HPDE6-E6E7 (cell line): ENCODE data around the gene FSTL4.

ENCODE experiments used
- DNase-seq: peaks from one replicate; pipeline ENCODE4 v3.0.0; 2011; ENCODE audit warnings: missing footprints; ENCODE audit errors: extremely low spot score

Gene FSTL4

DNA sequence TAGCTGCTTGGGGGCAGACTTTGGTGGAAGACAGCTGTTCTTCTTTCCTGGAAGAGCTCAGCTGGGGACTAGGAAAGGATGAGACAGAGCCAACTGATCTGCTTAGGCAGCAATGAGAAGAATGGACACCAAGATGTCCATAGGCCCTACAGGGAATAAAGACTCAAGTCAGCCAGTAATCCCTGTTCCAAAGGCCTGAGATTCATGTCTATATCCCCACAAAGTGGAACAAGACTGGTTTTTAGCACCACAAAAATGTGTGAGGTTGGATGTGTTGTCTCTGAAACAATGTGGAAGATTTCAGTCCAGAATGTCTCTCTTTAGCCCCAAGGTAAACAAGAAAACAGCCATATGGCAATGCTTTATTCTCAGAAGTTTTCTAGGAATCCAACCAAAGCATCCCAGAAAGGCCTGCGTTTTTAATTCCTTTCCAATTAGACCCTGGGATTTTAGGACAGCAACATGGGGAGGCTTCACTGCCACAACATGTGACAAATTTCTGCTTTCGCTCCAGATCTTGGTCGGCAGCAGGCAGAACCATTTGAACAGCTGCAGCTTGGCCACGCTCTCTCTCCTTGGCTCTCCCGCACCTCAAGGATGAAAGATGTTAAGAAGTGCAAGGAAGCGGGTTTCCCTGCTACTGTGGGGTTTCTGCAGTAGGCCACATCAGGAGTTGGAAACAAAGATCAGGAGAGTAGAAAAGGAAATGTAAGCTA lies 245.1 kb downstream of the FSTL4 start:
- DNase-seq, result no peak

DNA sequence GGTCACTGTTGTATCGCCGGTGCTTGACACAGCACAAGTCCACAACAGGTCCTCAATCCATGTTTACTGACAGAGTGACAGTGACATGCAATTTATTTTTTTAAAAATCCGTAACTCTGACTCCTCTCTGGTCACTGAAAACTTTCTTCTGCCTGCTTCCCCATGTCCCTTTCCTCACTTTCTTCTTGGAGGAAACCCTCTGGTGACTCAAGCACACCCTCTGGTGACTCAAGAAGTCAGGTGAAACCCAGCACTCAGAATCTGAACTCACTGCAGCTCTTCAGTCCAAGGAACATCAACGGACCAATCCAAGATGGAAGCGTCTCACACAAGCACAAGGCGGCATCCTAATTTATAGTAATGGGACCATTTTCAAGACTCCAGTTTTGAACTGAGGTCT lies 245.9 kb downstream of the FSTL4 start:
- no peak for DNase-seq

DNA sequence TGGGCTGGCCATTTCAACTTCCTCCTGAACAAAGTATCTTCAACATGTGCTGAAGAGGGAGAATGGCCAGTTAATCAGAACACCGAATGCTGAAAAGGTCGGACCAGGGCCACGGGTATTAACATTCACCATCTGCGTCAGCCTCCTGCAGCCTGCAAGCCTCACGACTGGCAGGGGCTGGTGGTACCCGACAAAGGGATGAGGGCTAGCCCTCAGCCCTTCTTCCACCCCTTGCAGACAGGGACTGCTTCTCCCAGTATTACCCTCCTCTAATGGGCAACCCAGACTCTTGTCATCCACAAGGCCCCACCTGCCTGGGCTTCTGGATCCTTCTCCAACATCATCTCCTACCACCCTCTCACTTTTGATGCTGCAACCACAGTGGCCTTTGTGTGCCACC lies 246.6 kb downstream of the FSTL4 start:
- no peak for DNase-seq

DNA sequence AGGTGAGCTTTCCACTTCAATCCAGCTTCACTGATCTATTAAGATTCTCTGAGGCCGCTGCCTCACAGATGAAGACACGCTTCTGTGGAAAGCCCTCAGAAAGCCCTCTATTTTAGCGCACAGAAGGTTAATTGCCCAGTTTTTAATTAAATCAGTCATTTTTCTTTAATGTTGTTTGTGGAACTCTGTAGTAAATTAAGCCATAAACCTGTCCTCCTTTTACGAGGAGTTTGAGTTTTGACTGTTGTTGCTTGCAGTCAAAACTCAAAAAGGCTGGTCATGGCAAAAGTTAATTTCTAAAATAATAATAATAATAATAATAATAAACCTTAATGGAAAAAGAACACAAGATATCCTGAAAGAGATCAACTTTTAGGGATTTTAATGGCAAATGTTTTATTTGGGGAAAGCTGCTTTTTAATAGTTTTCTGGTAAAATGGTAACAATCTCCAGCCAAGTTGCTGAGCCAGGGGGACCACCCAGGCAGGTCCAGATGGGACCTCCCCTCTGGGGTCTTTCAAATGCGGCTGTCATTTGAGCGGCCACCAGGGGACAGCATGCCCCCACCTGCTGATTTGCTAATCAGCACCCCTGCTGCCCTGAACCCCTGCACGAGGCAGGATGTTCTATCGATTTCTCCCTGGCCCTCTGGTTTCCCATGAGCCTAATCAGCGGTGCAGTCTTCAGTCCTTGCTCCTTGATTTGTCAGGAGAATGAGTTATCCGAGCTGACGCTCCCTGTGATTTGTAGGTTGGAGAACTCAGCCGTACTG lies 247.2 kb downstream of the FSTL4 start:
- DNase-seq, result no peak

DNA sequence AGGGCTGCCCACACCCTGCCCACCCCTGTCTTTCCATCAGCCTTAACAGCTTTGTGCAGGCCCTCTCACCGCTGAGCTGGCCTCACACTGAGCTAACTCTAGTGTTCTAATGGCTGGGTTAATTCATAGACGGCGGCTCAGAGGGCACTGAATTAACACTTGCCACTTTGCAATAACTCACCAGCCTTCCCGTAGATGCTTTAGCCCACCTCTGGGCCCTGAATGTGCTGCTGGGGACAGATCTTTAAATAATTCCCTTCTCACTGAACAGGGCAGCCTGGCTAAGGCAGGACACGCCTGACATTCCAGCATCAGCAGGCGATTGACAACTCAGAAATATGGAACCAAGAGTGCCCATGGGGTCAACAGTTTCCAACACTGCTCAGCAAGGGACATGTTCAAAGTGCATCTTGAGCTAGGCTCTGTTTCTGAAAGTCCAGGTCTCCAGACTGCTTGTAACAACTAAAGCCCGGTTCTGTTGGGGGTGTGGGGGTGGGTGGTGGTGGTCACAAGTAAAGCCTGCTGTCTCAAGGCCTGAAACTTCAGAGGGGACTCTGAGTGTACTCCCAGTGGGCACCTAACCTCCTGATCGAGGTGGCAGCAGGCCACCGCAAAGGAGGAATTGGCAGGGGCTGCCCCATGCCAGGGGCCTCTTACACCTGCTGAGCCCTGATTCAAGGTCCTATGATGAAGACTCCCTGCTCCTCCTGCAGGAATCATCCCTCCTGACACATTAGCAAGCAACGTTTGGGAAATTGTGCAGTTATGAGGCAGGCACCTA lies 248.3 kb downstream of the FSTL4 start:
- no peak for DNase-seq

DNA sequence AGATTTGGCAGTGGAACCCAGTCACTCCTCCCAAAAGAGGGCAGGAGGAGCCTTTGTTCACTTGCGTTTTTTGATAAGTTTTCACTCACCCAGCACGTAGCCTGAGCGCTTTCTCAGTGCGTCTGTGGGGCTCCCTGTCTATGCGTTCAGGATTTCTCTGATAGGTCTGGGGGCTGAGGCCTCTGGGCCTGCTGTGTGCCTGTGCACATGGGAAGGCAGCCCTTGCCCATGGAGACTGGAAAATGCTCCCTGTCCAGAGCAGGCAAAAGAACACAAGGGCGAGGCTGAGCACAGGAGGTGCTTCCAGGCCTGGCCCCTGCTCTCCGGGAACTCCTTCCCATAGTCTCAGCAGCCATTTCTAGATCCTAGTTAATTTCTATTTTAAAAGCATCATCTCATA lies 249.9 kb downstream of the FSTL4 start:
- no peak for DNase-seq

DNA sequence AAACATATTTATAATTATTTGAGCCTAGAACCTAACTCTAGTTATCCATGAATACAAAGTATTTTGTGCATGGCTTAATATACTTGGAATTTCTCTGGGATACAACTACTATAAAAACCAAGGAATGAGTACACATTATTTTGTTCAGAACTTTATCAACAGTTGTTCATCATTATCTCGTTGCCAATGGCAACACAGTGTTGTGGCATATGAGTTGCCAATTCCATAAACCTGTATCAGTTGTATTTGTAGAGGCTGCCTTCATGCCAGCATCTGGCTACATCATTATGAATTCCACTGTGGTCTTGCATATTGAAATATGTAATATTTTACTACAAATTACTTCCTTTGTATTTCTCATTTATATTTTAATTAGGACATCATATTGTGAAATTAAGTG lies 250.4 kb downstream of the FSTL4 start:
- no peak for DNase-seq

DNA sequence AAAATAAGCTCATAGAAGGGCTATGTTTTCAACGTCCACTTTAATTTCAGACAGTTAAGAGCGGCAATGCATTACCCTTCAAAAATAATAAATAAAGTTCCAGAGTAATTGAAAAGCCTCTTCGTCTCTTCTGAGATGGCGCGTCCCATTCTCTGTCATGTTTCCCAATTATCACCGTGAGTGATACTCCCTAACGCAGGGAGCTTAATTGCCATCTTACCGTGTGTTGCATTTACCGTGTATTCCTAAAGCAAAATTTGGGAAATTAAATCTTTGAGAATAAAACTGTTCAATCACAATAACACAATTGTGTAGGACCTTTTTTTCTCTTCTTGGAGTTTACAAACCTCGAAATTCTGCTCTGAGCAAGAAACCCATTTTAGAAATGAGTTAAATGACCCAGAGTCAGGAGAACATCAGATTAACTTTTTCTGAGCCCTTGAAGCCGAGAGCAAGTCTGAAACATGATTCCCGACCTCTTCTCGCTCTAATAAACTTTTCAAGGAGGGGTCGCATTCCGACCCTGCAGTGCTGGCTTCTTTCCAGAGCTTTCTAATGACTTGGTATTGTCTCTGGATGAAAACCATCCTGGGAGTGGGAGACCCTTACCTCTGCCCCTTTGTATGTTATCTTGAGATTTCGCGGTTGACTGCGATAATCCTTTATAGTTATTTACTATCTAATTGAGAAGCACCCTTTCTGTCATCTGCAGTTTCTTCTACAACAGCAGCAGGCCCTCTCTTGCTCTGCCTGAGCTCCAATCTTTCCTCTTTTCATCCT lies 251.5 kb downstream of the FSTL4 start:
- no peak for DNase-seq

DNA sequence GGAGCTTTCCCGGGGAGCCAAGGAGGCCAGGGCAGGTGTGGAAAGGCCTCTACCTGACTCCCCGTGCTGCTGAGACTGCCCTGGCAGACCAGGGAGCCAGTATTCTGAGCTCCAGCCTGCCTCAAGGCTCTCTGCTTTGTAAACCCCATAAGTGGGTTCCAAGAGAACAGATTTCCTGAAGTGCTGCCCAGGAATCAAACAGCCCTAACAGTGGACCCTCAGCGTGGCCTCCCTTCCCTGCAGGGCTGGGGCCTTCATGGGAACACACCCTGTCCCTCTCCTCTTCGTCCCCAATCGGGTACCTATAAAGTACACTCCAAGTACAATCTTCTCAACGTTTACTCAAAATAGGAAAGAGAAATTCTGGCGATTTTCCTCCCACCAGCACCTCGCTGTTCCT lies 252.5 kb downstream of the FSTL4 start:
- DNase-seq, result no peak

DNA sequence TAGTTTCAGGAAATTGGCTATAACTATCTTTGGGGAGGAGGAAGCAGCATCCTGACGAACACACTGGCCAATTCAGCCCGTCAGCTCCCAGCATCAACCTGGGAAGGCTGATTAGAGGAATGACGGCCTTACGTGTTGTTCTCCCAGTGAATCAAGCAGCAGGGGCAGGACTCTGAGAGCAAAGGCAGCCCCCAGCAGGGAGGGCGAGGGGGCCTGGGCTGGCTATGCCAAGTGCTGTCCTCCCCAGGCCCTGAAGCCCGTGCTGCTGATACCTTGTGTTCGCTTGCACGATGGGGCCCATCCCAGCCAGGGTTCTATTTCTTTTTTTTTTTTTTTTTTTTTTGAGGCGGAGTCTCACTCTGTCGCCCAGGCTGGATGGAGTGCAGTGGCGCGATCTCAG lies 254.1 kb downstream of the FSTL4 start:
- no peak for DNase-seq

DNA sequence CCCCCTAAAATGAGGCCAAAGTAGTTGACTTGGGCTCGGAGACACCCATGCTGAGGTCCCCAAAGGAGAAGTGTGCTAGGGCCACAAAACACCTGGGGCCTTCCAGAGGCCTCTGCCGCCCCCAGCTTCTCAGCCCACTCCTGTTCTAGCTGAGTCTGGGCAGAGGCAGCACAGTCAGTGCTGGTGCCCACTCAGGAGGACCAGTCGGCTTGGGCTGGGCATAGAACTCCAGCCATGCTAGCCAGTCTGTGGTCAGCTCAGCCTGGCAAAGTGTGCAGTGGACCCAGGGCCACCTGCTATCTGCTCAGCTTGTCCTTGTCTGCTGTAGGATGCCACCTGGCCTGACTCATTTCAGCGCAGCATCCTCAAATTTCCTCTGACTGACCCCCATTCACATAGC lies 254.6 kb downstream of the FSTL4 start:
- no peak for DNase-seq

DNA sequence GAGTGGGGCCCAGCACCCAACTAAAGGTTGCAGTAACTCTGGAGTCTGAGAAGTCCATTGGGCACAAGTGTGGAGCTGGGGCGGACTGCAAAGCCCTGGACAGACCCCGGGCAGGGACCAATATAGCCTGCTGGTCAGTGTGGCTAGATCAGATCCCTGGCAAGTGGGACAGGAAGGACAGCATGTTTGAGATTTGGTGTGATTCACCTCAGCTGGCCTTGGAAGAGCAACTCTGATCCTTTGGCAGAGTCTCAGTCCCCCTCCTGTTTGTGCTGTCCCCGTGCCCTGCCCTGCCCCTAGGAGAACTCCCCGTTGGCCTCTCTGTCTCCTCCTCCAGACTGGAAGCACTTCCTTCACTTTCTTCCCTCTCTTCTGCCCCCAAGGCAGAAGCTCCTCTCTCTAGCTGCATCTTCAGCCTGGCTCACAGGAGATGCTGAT lies 255.3 kb downstream of the FSTL4 start:
- no peak for DNase-seq

DNA sequence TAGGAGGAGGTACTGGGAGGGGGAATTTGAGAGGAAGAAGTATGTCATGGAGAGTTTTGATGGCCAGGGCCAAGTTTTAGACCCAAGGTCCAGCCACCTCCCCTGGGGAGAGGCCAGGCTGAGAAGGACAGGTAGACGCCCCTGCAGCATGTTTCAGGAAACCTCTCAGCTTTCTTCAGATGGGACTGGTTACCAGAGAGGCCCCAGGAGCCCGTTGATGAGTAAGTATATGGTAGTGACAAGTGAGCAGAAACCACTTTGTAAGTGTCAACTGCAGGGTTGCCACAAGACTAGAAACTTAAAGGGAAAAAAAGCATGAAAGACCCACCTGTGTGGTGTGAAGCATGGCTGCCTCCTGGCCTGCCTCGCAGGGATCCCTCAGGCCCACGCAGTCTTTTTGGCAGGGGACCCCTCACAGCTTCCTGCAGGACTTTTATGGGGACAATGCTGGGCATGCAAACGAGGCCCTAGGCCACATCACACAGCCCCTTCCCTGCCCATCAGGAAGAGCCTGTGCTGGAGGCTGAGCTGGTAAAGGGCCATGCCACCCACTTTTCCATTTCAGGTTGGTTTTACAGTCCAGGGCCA lies 255.9 kb downstream of the FSTL4 start:
- DNase-seq, result no peak

DNA sequence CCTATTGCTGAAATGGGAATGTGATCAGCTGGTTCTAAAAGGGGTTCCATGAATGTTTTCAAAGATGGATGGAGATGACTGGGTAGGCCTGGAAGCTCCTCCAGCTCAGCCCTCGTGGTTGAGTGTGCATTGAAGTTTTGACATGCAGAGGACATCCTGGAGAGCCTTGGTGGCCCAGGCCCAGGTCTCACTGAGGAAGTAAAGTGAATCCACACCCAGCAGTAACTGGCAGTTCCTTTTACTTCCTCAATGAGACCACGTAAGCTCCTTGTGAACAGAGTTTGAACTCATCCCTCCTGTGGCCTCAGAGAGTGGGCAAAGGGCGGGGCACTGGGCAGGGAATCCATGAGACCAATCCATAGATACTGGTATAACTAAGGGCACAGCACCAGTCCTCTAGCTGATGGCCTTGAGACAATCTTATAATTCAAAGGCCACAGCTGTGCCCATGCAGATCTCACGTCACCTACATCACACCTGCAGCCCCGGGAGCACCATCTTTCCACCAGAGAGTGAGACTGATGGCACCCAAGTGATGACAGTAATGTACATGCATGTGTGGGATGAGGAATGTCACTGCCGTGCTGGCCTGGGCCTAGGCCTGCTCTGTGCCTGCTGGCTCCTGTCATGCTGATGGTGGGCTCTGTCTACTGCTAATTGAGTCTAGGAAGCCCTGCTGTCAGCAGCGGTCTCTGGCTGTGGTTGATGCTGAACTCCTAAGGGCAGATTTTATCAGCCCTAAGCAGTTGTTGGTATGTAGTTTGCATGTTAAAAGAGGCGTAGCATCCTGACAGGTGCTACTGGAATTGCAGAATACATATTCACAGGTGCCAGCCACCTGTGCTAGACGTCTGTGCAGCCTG lies 257.8 kb downstream of the FSTL4 start:
- no peak for DNase-seq

DNA sequence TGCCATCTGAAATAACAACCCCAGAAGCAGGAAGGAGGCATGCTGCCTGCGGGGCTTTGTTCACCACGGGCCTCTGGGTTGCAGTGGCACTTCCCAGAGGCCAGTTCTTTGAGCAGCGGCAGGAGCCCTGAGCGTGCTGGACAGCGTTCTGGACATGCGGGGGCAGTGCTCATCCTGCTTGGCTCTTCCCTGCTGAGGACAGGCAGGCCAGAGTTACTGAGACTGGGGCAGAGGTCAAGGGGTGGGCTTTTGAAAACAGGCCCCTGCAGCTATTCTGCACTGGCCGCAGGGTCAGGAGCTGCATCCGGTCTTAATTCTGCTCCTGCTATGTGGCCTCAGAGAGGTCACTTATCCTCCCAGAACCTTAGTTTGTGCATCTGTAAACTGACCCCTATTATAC lies 258.6 kb downstream of the FSTL4 start:
- no peak for DNase-seq

DNA sequence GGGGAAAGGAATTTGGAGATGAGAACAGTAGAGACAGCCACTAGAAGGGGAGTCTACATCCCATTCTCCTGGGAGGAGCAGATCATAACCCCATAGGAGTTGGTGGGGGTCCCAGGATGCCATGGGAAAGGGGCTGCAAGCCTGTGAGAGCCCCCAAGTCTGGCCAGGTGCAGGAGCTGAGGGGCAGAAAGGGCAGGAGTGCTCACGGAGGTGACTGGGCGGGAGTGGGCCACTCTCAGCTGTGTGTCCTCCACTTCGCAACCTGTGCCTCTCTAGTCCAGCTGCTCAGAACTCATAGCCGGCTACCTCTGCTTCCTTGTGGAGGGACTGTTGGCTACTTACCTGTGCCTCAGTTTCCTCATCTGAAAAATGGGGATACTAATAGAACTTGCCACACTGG lies 263.9 kb downstream of the FSTL4 start:
- DNase-seq, result no peak

DNA sequence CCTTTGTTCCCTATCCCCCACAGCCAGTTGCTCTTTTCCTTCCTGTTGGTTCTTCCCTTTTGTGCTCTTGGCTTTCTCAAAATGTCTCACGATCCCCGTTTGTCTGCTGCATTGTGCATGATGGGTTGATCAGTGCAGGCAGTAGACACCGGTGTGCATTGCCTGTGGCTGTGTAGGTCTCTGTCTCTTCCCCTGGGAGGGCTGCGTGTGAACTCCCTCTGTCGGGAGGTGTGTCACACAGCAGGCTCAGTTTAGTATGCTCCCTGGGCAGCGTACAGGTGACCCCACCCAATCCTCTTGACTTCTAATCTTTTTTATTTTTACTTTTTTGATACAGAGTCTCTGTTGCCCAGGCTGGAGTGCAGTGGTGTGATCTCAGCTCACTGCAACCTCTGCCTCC lies 265.3 kb downstream of the FSTL4 start:
- DNase-seq, result no peak

DNA sequence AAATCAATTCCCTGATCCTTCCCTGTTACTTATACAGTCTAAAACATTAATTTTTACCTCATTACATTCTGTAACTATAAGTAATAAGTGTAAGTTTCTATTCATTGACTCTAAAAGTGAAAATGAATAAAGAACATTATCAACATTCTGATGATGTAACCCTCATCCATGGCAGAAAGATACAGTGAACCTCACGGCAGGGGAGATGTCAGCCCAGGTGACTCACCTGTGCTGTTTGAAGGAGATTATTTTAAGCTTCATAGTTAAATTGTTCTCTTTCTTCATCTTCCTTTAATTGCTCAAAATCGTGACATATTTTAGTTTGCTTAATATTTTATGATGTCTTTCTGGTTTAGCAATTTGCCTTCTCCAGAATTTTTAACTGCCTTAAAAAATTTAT lies 268.1 kb downstream of the FSTL4 start:
- DNase-seq, result no peak

DNA sequence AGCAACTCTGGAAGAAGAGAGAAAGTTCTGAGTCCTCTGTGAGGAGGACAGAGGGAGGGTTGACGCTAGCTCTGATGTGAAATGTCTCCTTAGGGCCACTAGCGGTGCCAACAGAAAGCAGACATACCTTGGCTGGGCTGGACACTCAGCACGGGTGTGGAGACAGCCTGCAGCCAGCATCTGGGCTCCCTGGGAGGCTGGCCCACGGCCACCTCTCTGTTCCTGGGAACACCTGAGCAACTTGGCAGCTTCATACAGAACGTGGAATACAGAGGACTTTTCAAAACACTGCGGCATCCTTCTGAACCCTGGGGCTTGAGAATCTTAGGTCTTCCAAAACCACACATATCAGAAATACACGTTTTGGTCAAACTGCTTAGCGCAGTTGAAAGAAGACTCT lies 269.1 kb downstream of the FSTL4 start:
- no peak for DNase-seq

DNA sequence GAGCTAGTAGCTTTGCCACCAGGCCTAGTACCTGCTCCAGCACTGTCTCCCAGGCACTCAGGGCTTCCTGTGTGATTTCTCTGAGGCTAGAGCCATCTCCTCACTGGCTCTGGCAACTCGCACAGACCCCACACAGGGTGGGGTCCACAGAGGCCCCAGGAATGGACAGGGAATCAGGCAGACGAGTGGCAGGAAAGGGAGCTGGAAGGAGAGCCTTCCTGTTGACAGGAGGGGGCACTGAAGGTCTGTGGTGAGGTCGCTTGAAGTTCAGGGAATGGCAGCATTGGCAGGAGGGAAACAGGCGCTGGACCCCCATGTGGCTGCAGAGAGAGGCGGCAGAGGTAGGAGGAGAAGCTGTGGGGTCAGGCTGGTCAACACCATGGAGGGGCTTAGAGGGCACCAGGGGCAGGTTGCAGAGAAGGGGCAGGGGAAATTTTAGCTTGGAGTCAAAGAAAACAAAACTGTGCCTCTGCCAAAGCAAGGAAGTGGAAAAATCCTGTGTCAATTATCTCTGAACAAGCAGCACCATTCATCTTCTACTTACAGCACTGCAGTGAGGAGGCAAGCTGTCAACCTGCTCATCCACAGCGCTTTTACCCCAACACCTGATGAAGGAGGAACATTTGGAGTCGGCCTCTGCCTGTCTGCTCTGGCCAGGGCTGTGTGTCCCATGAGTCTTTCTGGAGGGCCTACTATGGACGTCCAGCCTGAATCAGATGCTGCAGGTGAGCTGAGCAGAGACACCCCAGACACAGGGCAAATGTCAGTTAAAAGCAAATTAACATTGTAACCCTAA lies 270.2 kb downstream of the FSTL4 start:
- DNase-seq, result no peak
